H1 (cell line): ENCODE data around the gene GMPR2. TPM values are rescaled to one million over a fixed set of nuclear protein-coding genes. Genes with fewer than 3 reads are reported as not detected.

Experiments used
- CTCF ChIA-PET: fragments of 300-600 bp; sonication (Branson Sonifier 250); formaldehyde crosslinking; loops from one replicate; lab custom pipeline; 2021; ENCODE audit not compliant: partially characterized antibody; lab: Charles Lee
- POLR2A ChIA-PET: fragments of 300-600 bp; sonication (Branson Sonifier 250); formaldehyde crosslinking; loops from one replicate; lab custom pipeline; 2021; ENCODE audit warnings: inconsistent platforms; ENCODE audit not compliant: partially characterized antibody; lab: Charles Lee
- DNase-seq, 2 experiments: peaks; one replicate each; pipeline versions ENCODE4 v3.0.0 to v3.0.0-alpha.2; 2010 to 2022; ENCODE audit warnings: low spot score in 2 of 2, low read depth in 1 of 2, mixed read lengths in 1 of 2
- FAIRE-seq: peaks from 2 replicates; lab custom pipeline; 2011; peaks lifted over from hg19 to GRCh38; lab: Jason Lieb, UNC
- H2AFZ ChIP-seq: 2 replicates; pipeline ENCODE4 v1.8.1; 2012; ENCODE audit warnings: low read length, inconsistent platforms
- H2AK5ac ChIP-seq: 2 replicates; pipeline ENCODE4 v1.6.1; 2013; ENCODE audit warnings: low read depth, low read length
- H2BK120ac ChIP-seq: replicated peaks from 2 replicates; pipeline ENCODE3; 2013; ENCODE audit warnings: low read depth, low read length, inconsistent platforms
- H2BK12ac ChIP-seq: 2 replicates; pipeline ENCODE4 v1.6.1; 2013; ENCODE audit warnings: low read depth, low read length
- H2BK15ac ChIP-seq: 2 replicates; pipeline ENCODE4 v1.6.1; 2013; ENCODE audit warnings: low read length
- H2BK20ac ChIP-seq: 2 replicates; pipeline ENCODE4 v1.6.1; 2013; ENCODE audit warnings: low read length
- H2BK5ac ChIP-seq: 2 replicates; pipeline ENCODE4 v1.6.1; 2013; ENCODE audit warnings: low read depth, low read length
- H3K14ac ChIP-seq: 2 replicates; pipeline ENCODE4 v1.6.1; 2013; ENCODE audit warnings: inconsistent platforms; ENCODE audit not compliant: insufficient read length
- H3K18ac ChIP-seq: 2 replicates; pipeline ENCODE4 v1.6.1; 2013; ENCODE audit warnings: low read length; ENCODE audit errors: extremely low read depth
- H3K23ac ChIP-seq: 2 replicates; pipeline ENCODE4 v1.6.1; 2013; ENCODE audit warnings: inconsistent platforms; ENCODE audit not compliant: insufficient read length
- H3K23me2 ChIP-seq: 2 replicates; pipeline ENCODE4 v1.6.1; 2013; ENCODE audit warnings: low read depth, low read length
- H3K27ac ChIP-seq: 2 replicates; pipeline ENCODE4 v1.6.1; 2011; ENCODE audit warnings: low read depth, low read length, inconsistent platforms
- H3K27me3 ChIP-seq, 4 experiments: replicated peaks in 1 of 4; 1 replicate in 1 of 4; 2 replicates in 3 of 4; pipeline versions ENCODE4 v1.6.1 to v1.8.1; 2011 to 2013; ENCODE audit warnings: low read length in 3 of 4, mild to moderate bottlenecking in 3 of 4, inconsistent platforms in 2 of 4, mixed read lengths in 2 of 4, moderate library complexity in 1 of 4; ENCODE audit not compliant: control insufficient read depth in 3 of 4, insufficient read depth in 3 of 4; ENCODE audit errors: extremely low read depth in 1 of 4
- H3K36me3 ChIP-seq, 4 experiments: 2 replicates each; pipeline versions ENCODE4 v1.6.1 to v1.8.1; 2011 to 2013; ENCODE audit warnings: mild to moderate bottlenecking in 4 of 4, low read length in 3 of 4, moderate library complexity in 2 of 4, control low read depth in 1 of 4, inconsistent platforms in 1 of 4; ENCODE audit not compliant: insufficient read depth in 4 of 4, control insufficient read depth in 2 of 4
- H3K4ac ChIP-seq: replicated peaks from 2 replicates; pipeline ENCODE3; 2013; ENCODE audit warnings: low read length, low read depth, mixed read lengths, inconsistent platforms; ENCODE audit not compliant: insufficient read length
- H3K4me1 ChIP-seq, 4 experiments: replicated peaks in 1 of 4; 1 replicate in 1 of 4; 2 replicates in 3 of 4; pipeline versions ENCODE4 v1.6.1 to v1.8.1; 2011 to 2013; ENCODE audit warnings: low read length in 3 of 4, inconsistent platforms in 2 of 4, mixed read lengths in 1 of 4; ENCODE audit not compliant: insufficient read depth in 4 of 4, control insufficient read depth in 3 of 4
- H3K4me2 ChIP-seq, 2 experiments: 2 replicates each; pipeline versions ENCODE4 v1.6.1 to v1.8.1; 2011 to 2013; ENCODE audit warnings: low read depth in 2 of 2, low read length in 2 of 2, control low read depth in 1 of 2, inconsistent platforms in 1 of 2, mild to moderate bottlenecking in 1 of 2; ENCODE audit not compliant: insufficient read depth in 1 of 2
- H3K4me3 ChIP-seq, 4 experiments: fragments of 200-600, 300-600 bp in 1 of 4; sonication (generic), shearing (Covaris generic), sonication (Bioruptor Twin) in 1 of 4; 2 replicates each; pipeline versions ENCODE4 v1.5.1 to v1.8.1; 2011 to 2016; ENCODE audit warnings: low read length in 4 of 4, low read depth in 3 of 4, control low read depth in 2 of 4, inconsistent platforms in 2 of 4, mild to moderate bottlenecking in 2 of 4, mixed read lengths in 1 of 4, moderate library complexity in 1 of 4; ENCODE audit not compliant: insufficient read depth in 2 of 4; ENCODE audit errors: extremely low read depth in 1 of 4
- H3K56ac ChIP-seq: replicated peaks from 2 replicates; pipeline ENCODE3; 2013; ENCODE audit warnings: low read depth, mild to moderate bottlenecking, mixed read lengths, low read length, inconsistent platforms; ENCODE audit not compliant: insufficient read length
- H3K79me1 ChIP-seq: 2 replicates; pipeline ENCODE4 v1.6.1; 2013; ENCODE audit warnings: low read depth, low read length, control low read depth
- H3K79me2 ChIP-seq, 2 experiments: 2 replicates each; pipeline versions ENCODE4 v1.6.1 to v1.8.1; 2012 to 2013; ENCODE audit warnings: low read length in 2 of 2, mild to moderate bottlenecking in 2 of 2, inconsistent platforms in 1 of 2; ENCODE audit not compliant: insufficient read depth in 2 of 2, control insufficient read depth in 1 of 2
- H3K9ac ChIP-seq, 4 experiments: replicated peaks in 1 of 4; 1 replicate in 1 of 4; 2 replicates in 3 of 4; pipeline versions ENCODE4 v1.6.1 to v1.8.1; 2011 to 2013; ENCODE audit warnings: low read depth in 3 of 4, low read length in 3 of 4, control low read depth in 2 of 4, mild to moderate bottlenecking in 2 of 4, moderate library complexity in 2 of 4, inconsistent platforms in 1 of 4; ENCODE audit errors: extremely low read depth in 1 of 4
- H3K9me3 ChIP-seq, 2 experiments: 2 replicates each; pipeline versions ENCODE4 v1.6.1 to v1.8.1; 2012 to 2013; ENCODE audit warnings: mild to moderate bottlenecking in 2 of 2, moderate library complexity in 2 of 2, control low read depth in 1 of 2, inconsistent platforms in 1 of 2, low read depth in 1 of 2, low read length in 1 of 2, mixed read lengths in 1 of 2; ENCODE audit not compliant: insufficient read depth in 2 of 2
- H4K20me1 ChIP-seq, 2 experiments: replicated peaks in 1 of 2; 2 replicates each; pipeline versions ENCODE3 to v1.8.1; 2011 to 2013; ENCODE audit warnings: inconsistent platforms in 2 of 2, low read length in 2 of 2, mild to moderate bottlenecking in 1 of 2; ENCODE audit not compliant: insufficient read depth in 2 of 2, control insufficient read depth in 1 of 2
- H4K5ac ChIP-seq: 2 replicates; pipeline ENCODE4 v1.6.1; 2013; ENCODE audit warnings: low read length, low read depth, mixed read lengths, inconsistent platforms; ENCODE audit not compliant: insufficient read length
- H4K8ac ChIP-seq: 2 replicates; pipeline ENCODE4 v1.8.0; 2013; ENCODE audit warnings: mild to moderate bottlenecking, moderate library complexity, low read length, inconsistent platforms; ENCODE audit not compliant: insufficient read depth; ENCODE audit errors: extremely low read depth
- H4K91ac ChIP-seq: replicated peaks from 2 replicates; pipeline ENCODE3; 2013; ENCODE audit warnings: low read length, mixed read lengths, inconsistent platforms; ENCODE audit not compliant: insufficient read length
- KDM1A ChIP-seq: fragments of 200-600, 300-600 bp; sonication (generic); IDR thresholded peaks from 2 replicates; pipeline ENCODE4 v1.7.1; 2016; ENCODE audit warnings: mild to moderate bottlenecking, low read length, borderline replicate concordance
- POU5F1 ChIP-seq: IDR thresholded peaks from 2 replicates; pipeline ENCODE4 v1.6.1; 2011; ENCODE audit warnings: low read depth, mild to moderate bottlenecking, low read length, moderate library complexity
- RAD21 ChIP-seq, 2 experiments: IDR thresholded peaks in 1 of 2; conservative IDR thresholded peaks in 1 of 2; 2 replicates each; pipeline ENCODE4 v1.6.1; 2011; ENCODE audit warnings: low read depth in 2 of 2, low read length in 2 of 2, improper control_type of control experiment in 1 of 2, inconsistent platforms in 1 of 2, mild to moderate bottlenecking in 1 of 2, moderate library complexity in 1 of 2
- SIX5 ChIP-seq: IDR thresholded peaks from 2 replicates; pipeline ENCODE4 v1.6.1; 2011; ENCODE audit warnings: mild to moderate bottlenecking, low read depth, low read length
- TBP ChIP-seq: IDR thresholded peaks from 2 replicates; pipeline ENCODE4 v1.6.1; 2011; ENCODE audit warnings: low read depth, low read length, improper control_type of control experiment
- TEAD4 ChIP-seq: IDR thresholded peaks from 2 replicates; pipeline ENCODE4 v1.6.1; 2012; ENCODE audit warnings: low read depth, low read length, inconsistent platforms, mixed read lengths
- YY1 ChIP-seq: IDR thresholded peaks from 2 replicates; pipeline ENCODE4 v1.6.1; 2011; ENCODE audit warnings: low read depth, mild to moderate bottlenecking, low read length
- WGBS, 2 experiments: shearing (Covaris generic) in 1 of 2; methylation state at CpG; one replicate each; pipeline versions ENCODE4 v1.1.6 to v1.1.7; 2013 to 2015; ENCODE audit warnings: low lambda C conversion rate in 2 of 2, mixed read lengths in 2 of 2, inconsistent platforms in 1 of 2, low coverage in 1 of 2, missing lambda C conversion rate in 1 of 2; ENCODE audit not compliant: insufficient replicate concordance in 2 of 2, insufficient coverage in 1 of 2, insufficient read length in 1 of 2; ENCODE audit errors: extremely low coverage in 1 of 2, missing lambda C conversion rate in 1 of 2; 5-methylcytosine and 5-hydroxymethylcytosine counted together
- polyA plus RNA-seq, 7 experiments: library from polyadenylated mRNA; depleted of rRNA in 3 of 7; stranded (reverse) in 5 of 7; unstranded in 2 of 7; fragments of >200 nt in 5 of 7; fragments of 200-250 nt in 2 of 7; gene quantifications; 1 replicate in 5 of 7; 2 replicates in 1 of 7; 4 replicates in 1 of 7; pipeline versions ENCODE4 v1.2.1 to v1.2.3, GENCODE V29; 2011 to 2013; ENCODE audit warnings: missing spikeins in 2 of 7, mixed read lengths in 2 of 7
- total RNA-seq: library from RNA; stranded (reverse); fragmentation: NEBNext Ultra II Directional; extraction: Animal tissue kit (Norgen Biotek cat#: 25700); gene quantifications from 2 replicates; pipeline ENCODE4 v1.2.1, GENCODE V29; 2021
- TF ChIP-seq, protein P1 (sequence below): IDR thresholded peaks from 2 replicates; pipeline ENCODE4 v1.6.1; 2012; ENCODE audit warnings: inconsistent platforms

The GMPR2 gene
- total and polyA plus RNA-seq, 2 of the 8 experiments (the other 6 are each of a cell fraction or from before 2014, with no cell fraction given) = 61.6 to 85.3 TPM

GRCh38 chr14:24207625-24208024, 25.1 kb upstream of the GMPR2 start:
- Histone ChIP-seq H4K8ac (no peak overlapping the region), H3K18ac (no peak overlapping the region), H3K23ac (no peak overlapping the region), H3K27ac (no peak overlapping the region), H3K36me3 (peaks cover 21 to 48% (median 38%) of the 10 kb centered on the region in 4 experiments), H3K56ac (no peak overlapping the region), H3K23me2 (no peaks in the 10 kb centered on the region), H2AFZ (no peak overlapping the region), H3K9me3 (no peaks in the 10 kb centered on the region), H4K20me1 (peaks cover 0 to 2% of the 10 kb centered on the region in 2 experiments), H3K27me3 (no peaks in the 10 kb centered on the region), H3K14ac (no peak overlapping the region), H3K9ac (no peak overlapping the region), H2BK5ac (no peak overlapping the region), H2BK20ac (no peak overlapping the region), H4K5ac (no peak overlapping the region), H3K79me2 (peaks cover 0 to 3% of the 10 kb centered on the region in 2 experiments; a peak in 1 of 4 replicates), H3K4me1 (peaks cover 0 to 7% (median 4%) of the 10 kb centered on the region in 4 experiments; a peak in 3 of 7 replicates), H3K4me2 (no peak overlapping the region), H2BK12ac (no peak overlapping the region), H2AK5ac (no peak overlapping the region), H3K4ac (no peak overlapping the region), H2BK120ac (no peak overlapping the region), H3K4me3 (no peak overlapping the region), H2BK15ac (no peak overlapping the region), H3K79me1 (no peaks in the 10 kb centered on the region), H4K91ac (no peak overlapping the region)
- TF ChIP-seq SIX5 (no peak), TBP (no peak), KDM1A (no peak), YY1 (no peak), POU5F1 (no peak), RAD21 (IDR thresholded peaks at IDR 0.05 in 1 of 2, conservative IDR thresholded peaks at IDR 0.05 in 1 of 2; ENCODE audit: low read depth in 2 of 2, low read length in 2 of 2) (no peak), TEAD4 (no peak)
- TF ChIP-seq, protein P1, sequence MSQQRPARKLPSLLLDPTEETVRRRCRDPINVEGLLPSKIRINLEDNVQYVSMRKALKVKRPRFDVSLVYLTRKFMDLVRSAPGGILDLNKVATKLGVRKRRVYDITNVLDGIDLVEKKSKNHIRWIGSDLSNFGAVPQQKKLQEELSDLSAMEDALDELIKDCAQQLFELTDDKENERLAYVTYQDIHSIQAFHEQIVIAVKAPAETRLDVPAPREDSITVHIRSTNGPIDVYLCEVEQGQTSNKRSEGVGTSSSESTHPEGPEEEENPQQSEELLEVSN = no peak
- 98% methylated on average over 2 of the region's 2 CpGs; no CpG with 5 or more reads in 1 of the 2 experiments for WGBS, 2 experiments
- DNase-seq (no peak), FAIRE-seq (no peak)
- POLR2A ChIA-PET = interaction anchor here (0.9 to 11.1 kb wide), 6 partner anchors 12 to 59 kb away, joined by 3 to 119 read pairs (median 3); partner anchors contain the start of genes IPO4 and TM9SF1
- CTCF ChIA-PET = interaction anchor here (1.1 to 2.1 kb wide), 3 partner anchors 8 to 90 kb away, joined by 3 to 4 read pairs (median 3); partner anchors contain the start of gene MDP1
